Measurements from ENCODE around the gene NHS. TPM values are rescaled to one million over a fixed set of nuclear protein-coding genes. Genes with fewer than 3 reads are reported as not detected.

NHS gene
- total and polyA plus RNA-seq, 10 donors, result 0.32 to 3.1 (median 2.1) TPM

DNA sequence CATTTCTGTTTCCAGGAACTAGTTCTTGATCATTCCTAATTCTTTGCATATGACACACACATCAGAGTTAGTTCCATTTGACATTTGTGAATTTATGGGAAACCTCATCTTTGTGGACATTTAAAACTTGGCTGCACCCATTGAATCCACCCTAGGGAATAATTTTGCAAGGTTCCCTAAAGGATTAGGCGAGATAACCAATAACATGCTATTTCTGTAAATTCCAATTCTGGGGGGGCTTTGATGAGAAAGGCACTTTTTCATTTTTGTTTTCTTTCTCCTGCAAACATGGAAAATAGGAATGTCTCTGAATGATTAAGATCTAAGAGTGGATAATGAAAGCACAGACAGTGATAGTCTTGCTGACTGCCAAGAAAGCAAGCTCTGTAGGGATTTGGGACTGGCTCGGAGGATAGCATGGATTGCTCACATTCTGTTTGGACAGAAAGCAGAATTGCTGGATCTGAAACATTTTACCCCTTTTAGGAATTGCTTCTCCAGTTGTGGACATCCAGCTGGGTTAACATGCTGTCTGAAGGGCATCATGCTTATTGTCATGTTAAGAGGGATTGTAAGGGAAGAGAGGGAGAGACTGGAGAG is 145.1 kb downstream of the NHS start:
- Histone ChIP-seq H3K4me1 (no peaks in the 10 kb centered on the region), H3K4me3 (no peak overlapping the region), H3K27me3 (replicated peaks in 1 of 7) (peaks cover 0 to 5% (median 0%) of the 10 kb centered on the region in 7 donors), H3K27ac (peak overlapping the region in 6 of 8 donors; percentile 6 to 36 (median 12)), H3K36me3 (no peaks in the 10 kb centered on the region), H3K9me3 (no peaks in the 10 kb centered on the region)
- TF ChIP-seq POLR2AphosphoS5 (IDR thresholded peaks at IDR 0.05) (no peak), POLR2A (IDR thresholded peaks at IDR 0.05) (no peak)
- 63 to 82% (median 72%) methylated on average over 2 of the region's 2 CpGs for WGBS, 5 donors
- no peak for DNase-seq
- intact Hi-C loops (cut with DNase I; ENCODE audit: low total_unique reads), result no loop called here

DNA sequence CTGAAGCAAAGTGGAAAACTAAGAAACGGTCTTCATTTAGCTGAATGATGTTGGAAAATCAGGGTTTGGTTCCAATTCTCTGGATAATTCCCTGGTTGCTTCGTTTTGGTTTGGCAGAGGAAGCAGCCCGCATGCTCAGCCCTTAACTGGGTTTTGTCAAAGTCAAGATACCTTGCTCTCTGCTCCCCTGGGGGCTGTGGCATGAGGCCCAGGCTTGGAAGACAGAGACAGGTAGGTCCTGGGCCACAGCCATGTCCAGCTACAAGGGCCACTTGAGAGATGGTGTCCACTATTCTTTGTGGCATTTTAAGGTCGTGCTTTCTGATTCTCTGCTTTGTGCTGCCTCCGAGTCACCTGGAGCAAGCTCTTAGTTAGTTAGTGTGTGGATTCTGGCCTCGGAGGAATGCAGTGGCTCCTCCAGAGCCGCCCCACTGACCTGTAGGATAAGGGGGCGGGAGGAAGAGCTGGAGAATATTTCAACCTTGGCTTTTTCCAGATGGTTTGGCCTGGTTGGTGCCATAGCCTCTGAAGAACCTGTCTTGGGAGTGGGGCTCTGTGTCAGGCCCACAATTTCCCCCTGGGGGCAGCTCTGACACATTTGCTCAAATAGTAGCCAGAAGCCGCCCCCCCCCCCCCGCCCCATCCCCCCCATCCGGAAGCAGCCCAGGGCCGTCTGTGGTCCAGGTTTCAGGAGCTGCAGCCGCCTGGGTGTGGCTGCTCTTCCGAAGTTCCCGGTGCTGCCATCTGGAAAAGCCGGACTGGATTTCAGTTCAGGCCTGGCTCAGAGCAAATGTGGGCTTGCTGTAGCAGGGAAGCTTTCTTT is 147.1 kb downstream of the NHS start:
- 42 to 70% (median 50%) methylated on average over 9 to 16 of the region's 16 CpGs for WGBS, 5 donors
- Histone ChIP-seq H3K4me1 (peaks cover 0 to 3% (median 0%) of the 10 kb centered on the region in 6 donors), H3K27ac (no peak overlapping the region), H3K4me3 (no peak overlapping the region), H3K27me3 (replicated peaks in 1 of 7) (peaks cover 0 to 5% (median 0%) of the 10 kb centered on the region in 7 donors), H3K9me3 (no peaks in the 10 kb centered on the region), H3K36me3 (no peaks in the 10 kb centered on the region)
- intact Hi-C loops (cut with DNase I; ENCODE audit: low total_unique reads), result no loop called here
- TF ChIP-seq, protein P1, sequence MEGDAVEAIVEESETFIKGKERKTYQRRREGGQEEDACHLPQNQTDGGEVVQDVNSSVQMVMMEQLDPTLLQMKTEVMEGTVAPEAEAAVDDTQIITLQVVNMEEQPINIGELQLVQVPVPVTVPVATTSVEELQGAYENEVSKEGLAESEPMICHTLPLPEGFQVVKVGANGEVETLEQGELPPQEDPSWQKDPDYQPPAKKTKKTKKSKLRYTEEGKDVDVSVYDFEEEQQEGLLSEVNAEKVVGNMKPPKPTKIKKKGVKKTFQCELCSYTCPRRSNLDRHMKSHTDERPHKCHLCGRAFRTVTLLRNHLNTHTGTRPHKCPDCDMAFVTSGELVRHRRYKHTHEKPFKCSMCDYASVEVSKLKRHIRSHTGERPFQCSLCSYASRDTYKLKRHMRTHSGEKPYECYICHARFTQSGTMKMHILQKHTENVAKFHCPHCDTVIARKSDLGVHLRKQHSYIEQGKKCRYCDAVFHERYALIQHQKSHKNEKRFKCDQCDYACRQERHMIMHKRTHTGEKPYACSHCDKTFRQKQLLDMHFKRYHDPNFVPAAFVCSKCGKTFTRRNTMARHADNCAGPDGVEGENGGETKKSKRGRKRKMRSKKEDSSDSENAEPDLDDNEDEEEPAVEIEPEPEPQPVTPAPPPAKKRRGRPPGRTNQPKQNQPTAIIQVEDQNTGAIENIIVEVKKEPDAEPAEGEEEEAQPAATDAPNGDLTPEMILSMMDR (IDR thresholded peaks at IDR 0.05 in 8 of 11, conservative IDR thresholded peaks at IDR 0.05 in 3 of 11), result no peak
- TF ChIP-seq POLR2AphosphoS5 (IDR thresholded peaks at IDR 0.05), result no peak
- no peak for TF ChIP-seq POLR2A (IDR thresholded peaks at IDR 0.05)
- DNase-seq, result no peak

DNA sequence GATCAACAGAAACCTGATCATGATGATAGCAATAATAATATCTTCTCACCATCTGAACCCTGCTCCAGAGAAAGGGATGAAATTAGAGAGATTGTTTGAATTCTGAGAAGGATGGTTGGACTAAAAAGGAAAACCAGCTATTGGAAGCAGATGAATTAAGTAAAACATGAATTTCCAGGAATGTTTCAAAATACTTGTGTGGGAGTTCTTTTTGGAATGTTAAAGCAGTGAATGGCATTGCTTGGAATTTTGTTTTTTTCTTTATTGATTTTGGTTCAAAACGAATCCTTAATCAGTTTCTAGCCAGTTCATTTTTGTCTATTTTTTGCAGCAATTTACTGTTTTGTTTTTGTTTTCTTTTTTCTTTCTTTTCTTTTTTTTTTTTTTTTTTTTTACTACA is 150.3 kb downstream of the NHS start:
- Histone ChIP-seq H3K27me3 (replicated peaks in 1 of 7) (peaks cover 0 to 5% (median 0%) of the 10 kb centered on the region in 7 donors), H3K27ac (no peak overlapping the region), H3K4me1 (peaks cover 0 to 16% (median 0%) of the 10 kb centered on the region in 6 donors), H3K9me3 (no peaks in the 10 kb centered on the region), H3K4me3 (no peak overlapping the region), H3K36me3 (no peaks in the 10 kb centered on the region)
- intact Hi-C loops (cut with DNase I; ENCODE audit: low total_unique reads), result no loop called here
- 41 to 88% (median 56%) methylated on average over 1 of the region's 1 CpG for WGBS, 5 donors
- TF ChIP-seq POLR2A (IDR thresholded peaks at IDR 0.05) (no peak), POLR2AphosphoS5 (IDR thresholded peaks at IDR 0.05) (no peak)
- TF ChIP-seq, protein P1 (IDR thresholded peaks at IDR 0.05 in 8 of 11, conservative IDR thresholded peaks at IDR 0.05 in 3 of 11), result no peak
- DNase-seq, result no peak

DNA sequence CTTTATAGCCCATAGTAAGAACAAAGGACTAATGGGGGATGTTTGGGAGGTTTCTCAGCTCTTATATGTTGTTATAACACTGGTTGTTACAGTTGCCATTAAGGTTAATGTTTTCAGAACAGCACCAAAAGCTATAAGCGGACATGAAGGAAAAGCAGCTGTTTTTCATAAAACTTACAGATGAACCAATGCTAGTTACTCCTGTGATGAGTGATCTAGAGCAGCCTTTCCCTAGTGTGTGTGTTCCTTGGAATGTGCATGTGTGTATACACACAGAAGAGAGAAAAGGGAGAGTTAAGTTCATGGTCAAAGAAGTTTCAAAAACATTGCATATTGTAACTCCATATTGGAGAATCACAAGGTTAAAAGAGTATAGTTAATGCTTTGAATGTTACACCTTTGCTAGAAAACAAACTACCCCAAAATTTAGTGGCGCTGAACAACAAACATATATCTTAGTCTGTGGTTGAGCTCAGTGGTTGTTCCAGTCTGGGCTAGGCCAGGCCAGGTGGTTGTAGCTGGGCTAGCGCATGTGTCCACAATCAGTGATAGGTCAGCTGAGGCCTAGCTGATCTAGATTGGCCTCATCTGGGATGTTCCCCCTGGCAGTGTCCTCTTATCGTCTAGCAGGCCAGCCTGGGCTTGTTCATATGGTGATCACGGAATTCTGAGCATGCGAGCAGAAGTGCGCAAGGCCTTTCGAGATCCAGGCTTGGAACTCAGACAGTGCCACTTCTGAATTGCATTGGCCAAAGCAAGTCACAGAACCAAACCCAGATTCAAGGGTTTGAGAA is 151.0 kb downstream of the NHS start:
- Histone ChIP-seq H3K36me3 (no peaks in the 10 kb centered on the region), H3K9me3 (no peaks in the 10 kb centered on the region), H3K27me3 (replicated peaks in 1 of 7) (peaks cover 0 to 5% (median 0%) of the 10 kb centered on the region in 7 donors), H3K27ac (peak overlapping the region in 1 of 8 donors; percentile 84), H3K4me3 (no peak overlapping the region), H3K4me1 (peaks cover 0 to 16% (median 0%) of the 10 kb centered on the region in 6 donors)
- WGBS, 5 donors, result 90 to 96% (median 92%) methylated on average over 7 to 8 of the region's 8 CpGs
- intact Hi-C loops (cut with DNase I; ENCODE audit: low total_unique reads), result no loop called here
- no peak for TF ChIP-seq POLR2A (IDR thresholded peaks at IDR 0.05)
- TF ChIP-seq, protein P1 (IDR thresholded peaks at IDR 0.05 in 8 of 11, conservative IDR thresholded peaks at IDR 0.05 in 3 of 11), result no peak
- TF ChIP-seq POLR2AphosphoS5 (IDR thresholded peaks at IDR 0.05), result no peak
- no peak for DNase-seq
